ENCODE data around the gene SUGCT.

SUGCT gene

DNA sequence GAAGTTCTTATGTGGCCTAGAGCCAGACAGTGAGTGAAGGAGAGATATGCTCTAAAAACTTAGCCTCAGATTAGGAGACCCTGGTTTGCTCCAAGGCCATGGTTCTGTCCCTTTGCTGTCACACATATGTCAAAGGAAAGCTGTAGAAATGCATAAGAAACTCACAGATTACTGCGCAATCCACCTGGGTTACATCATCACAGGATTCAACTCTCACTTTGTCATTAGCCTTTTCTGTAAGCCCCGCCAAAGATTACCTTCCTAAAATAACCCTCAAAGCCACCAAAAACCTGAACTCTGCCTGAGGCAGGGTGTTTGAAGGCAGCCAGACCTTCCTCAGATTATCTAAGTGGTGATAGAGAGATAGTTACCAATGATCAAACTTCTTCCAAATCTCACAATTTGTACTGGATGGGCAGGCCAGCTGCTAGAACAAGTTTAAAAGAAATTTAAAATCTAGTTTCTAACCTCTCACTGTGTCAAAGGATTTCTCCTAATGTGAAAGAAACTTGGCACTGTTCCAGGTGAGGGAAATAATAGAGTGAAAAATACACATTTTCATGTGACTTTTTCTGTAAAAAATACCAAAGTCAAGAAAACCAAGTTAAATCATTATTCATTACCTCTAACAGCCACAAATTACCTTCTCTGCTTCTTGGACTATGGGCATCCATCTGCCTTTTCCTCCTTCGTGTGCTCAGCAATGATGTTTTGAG lies 567.2 kb downstream of the SUGCT start:
- no peak for DNase-seq

DNA sequence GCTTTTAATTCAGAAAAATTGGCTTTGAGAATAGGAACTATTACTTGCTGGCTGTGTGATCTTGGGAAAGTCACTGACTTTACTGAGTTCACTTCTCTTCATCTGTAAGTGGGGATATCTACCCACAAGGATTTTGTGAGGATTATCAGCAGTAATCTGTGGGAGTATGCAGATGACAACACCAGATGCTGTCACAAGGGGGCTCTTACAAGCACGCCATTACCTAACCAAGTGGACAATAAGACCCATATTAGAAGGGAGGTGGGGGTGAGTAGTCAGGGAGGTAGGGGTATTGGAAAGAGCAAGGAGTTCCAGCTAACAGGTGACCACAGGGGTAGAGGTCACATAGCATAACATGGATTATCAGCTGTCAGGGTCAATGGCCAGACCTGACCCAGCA lies 569.4 kb downstream of the SUGCT start:
- no peak for DNase-seq

DNA sequence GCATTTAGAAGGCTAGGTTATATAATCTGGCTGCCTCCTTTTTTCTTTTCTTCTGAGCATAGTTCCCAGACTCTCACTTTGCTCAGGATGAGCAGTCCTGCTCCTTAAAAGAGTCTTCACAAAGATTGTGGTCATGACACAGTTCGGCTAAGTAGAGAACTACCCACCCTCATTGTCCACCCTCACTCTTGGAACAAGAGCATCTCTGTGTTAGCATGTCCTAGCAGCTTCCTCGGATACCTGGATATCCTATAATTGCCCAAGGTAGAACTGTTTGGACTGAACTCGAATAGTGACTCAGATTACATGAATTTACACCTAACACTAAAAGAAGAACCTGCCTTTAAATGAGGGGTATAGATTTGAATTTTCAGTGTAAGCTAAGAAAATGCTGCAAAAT lies 572.0 kb downstream of the SUGCT start:
- no peak for DNase-seq

DNA sequence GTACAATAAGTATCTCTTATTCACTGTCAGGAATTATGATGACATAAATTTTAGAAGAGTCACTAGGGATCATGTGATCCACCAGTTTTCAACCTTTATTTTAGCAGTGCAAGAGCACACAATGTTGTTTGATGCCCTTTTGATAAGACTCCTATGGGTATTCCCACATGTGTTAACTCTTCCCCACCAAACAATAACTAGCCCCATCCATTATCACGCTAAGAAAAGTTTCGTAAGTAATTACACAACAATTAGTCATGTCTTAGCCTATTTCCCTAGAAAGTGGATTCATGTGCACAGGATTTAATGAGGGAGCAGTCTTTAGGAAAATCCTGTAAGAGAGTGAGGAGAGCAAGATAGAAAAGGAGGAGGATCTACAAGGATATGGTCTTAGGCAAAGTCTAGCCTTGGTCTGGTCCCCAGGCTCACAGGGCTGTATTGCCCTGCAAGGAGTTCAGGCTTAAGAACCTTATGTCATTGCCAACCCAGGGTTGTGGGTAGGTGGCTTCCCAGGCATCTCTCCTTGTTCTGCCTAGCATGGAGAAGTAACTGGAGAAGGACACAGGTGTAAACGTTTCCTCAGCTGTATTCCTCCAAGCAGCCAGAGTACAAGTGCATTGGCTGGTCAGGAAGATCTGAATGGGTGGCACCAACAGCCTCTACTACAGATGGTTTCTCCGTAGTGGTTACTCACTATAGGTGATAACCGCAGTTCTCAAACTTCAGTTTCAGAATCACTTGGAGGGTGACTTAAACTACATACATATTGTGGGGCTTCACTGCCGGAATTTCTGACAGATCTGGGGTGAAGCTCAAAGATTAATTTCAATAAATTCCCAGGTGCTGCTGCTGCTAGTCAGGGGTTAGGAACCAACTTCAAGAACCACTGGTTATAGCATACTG lies 574.5 kb downstream of the SUGCT start:
- no peak for DNase-seq

DNA sequence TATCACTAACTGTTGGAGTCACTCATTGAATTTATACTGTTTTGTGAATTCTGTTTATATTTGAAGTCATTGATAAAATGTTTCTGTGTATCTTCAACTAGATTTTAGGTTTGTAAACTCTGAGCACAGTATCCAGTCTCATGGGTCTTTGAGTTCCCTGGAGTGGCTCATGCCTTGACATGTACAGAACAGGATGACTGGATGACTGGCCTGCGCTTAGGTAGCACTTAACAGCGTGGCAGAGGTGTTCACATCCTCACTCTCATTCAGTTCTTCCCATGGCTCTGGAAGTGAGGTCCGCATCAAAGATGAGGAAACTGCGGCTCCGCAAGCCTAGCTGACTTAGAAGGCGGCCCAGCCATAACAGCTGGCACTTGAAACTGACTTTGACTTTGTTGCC lies 576.9 kb downstream of the SUGCT start:
- no peak for DNase-seq

DNA sequence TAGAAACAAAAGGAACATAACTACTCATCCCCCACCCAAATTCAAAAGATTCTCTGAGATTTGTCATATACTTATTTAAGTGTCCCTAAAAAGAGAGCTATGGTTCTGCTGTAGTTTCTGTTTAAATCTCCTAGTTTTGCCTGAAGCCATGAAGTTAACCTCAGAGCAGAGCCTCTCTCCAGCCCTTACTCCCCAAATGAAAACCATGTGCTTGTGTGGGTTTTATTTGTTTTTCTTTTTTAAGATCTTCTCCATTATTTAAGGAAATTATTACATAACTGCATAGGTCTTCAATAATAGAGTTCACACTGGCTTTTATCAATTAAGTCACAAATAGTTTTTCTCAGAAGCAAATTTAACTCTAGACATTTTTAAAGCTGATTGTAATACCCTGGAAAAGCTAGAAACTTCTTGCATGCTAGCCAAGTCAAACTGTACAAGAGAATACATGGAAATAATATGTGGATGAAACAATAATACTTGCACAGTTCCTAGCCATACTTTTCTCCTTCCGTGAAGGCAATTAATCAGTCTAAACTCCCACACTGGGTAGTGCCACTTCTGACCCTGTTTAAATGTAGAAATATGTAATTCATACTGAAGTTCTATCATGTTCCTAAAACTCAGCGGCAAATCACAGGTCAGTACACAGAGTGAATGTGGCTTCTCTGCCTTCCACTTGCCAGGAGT lies 579.7 kb downstream of the SUGCT start:
- DNase-seq = no peak

DNA sequence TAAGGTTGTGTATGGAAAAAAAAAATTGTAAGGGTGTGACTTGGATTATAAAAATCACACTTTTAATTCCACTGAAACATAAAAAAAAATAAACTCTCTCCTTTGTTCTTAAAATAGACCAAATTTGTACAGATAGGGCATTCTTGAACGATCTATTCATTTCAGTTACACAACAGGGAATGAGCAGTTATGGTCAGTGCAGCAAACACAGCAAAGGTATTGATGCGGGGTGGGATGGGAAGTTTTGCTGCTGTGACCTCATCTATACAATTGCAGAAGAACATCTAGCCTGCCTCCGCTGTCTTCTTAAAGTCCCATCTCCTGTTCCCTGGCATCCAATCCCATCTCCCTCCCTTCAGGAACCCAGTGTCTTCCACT lies 580.2 kb downstream of the SUGCT start:
- no peak for DNase-seq

DNA sequence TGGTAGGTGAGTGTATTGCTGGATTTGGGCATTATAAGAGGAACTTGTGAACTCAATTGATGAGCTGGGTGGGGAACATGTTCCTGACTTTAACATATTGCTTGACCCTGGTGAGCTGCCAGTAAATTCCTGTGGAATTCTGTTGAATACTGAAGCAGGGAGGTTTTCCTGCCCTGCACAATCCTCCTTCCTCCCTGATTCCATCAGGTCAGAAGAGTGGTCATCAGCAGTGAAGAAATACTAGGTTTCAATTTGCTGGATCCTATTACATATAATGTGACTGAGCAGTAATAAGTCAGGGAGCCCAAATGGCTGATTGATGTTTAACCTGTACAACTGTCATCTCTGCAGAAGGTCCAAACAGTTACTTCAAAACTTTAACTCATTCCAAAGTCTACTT lies 581.2 kb downstream of the SUGCT start:
- no peak for DNase-seq

DNA sequence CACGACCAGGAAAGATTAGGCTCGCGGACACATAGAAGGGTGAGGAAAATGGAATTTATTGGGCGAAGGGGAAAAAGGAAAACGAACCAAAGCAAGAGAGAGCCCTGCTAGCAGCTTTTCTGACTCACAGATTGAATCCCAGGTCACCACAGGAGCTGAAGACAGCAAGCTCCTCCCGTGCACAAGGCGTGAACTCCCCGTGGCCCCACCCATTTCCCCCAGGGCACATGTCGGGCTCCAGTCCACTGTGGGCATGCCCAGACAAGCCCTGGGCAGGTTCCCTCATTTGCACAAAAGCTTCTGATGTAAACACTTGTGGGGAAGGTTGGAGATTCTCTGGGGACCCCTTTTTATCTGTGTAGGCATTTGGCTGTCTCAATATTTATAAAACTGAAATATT lies 582.4 kb downstream of the SUGCT start:
- DNase-seq = no peak

DNA sequence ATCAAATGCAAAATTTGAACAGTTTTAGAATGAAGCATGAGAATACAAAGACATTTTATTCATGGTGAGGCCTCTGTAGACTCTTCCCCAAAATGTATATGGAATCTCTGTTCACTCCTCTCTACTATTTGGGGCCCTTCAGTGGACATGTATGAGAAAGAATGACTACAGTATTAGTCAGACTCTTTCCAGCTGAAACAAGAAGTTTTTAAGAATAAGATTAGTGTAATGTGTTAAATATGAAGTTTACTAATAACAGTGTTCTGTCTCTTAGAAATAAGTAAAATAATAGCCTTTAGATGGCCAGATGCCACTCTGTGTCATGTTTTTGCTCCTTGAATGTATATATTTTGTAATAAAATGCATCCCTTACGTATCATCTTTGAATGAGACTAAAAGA lies 585.6 kb downstream of the SUGCT start:
- DNase-seq = no peak

DNA sequence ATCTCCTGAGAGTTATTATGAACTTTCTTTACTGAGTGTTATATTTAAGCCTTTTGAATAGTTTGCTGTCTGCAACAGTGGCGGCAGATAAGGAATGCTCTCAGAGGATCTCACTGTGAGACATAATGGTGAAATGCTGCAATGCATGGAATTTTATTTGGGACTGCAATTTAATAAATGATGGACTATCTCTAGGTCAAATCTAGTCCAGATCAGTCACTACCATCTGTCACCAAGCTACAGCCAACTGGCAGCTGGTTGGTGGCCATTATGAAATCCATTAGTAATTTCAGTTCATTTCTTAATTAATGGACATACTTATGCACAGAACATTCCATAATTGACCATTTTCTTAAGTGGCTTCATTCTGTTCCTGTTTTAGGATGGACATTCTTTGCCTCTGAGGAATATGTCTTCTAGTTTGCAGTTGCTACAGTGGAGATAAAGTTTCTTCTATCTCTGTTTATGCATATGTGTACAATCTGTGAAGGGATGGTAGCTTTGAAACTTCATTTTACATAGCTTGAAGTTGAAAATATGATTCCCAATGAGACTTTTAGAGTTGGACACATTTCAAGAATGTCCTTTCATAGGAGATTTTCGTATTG lies 586.6 kb downstream of the SUGCT start:
- DNase-seq = no peak

DNA sequence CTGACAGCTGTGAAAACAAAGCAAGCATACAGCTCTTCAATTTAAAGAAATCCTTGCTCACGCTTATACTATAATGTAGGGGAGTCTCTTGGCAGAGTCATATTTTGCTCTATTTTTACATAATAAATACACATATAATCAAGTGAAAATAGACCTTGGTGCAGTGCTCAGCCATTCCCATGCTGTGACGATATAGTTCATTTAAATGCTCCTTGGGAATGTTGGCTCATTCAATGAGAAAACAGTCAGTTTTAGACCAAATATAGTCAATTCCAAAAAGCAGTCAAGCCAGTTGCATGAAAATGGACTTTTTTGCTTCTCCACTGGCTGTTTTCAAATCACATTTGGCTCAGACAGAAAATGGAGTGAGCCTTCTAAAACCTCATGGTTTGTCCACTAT lies 587.4 kb downstream of the SUGCT start:
- no peak for DNase-seq

DNA sequence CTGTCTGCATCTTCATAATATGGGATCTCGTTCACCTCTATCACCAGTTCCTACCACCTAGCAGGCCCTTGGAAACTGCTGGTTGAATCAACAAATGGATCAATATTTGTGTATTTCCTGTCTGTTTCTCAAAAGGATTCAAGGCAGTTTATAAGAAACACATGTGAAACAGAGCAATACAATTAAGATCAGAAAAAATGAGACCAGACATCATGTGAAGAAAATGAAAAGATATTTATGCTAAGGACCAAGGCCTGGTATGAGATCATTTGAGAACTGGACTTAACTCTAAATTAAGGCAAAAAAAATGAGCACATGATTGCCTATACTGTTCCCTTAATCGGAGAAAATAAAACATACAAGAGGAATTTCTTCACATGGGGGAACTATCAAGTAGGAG lies 589.0 kb downstream of the SUGCT start:
- no peak for DNase-seq

DNA sequence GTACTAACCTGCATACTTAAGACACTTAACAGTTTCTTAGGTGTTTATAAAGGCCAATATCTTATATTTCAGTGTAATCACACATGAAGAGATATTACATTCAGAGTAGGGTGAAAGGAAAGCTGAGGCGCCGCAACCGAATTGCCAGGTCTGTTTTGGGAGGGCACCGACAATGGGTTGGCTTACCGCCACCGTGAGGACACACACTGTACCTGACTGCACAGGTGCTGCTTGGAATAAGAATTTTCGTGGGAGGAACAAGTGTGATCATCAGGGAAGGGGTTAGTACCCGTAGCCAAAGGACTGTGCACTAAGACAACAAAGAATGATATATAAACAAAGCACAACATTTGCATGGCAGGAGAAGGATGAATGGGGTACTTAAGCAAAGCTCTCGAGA lies 591.8 kb downstream of the SUGCT start:
- no peak for DNase-seq

DNA sequence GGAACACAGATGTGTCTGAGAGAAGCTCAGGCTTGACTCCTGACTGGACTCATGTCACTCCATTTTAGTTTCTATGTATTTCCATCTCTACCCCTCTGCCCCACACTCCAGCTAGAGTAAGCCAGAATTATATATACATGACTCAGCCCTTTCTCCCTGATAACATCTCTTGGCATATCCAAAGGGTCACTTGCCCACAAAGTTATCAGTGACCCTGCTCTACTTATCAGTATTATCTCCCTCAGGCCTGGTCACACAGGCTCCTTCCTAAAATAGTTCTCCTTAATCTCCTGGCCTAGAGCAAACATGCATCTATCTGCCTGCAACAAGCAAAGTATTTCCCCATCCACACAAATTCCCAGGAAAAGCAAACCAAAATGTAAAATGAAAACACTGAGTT lies 598.3 kb downstream of the SUGCT start:
- no peak for DNase-seq

DNA sequence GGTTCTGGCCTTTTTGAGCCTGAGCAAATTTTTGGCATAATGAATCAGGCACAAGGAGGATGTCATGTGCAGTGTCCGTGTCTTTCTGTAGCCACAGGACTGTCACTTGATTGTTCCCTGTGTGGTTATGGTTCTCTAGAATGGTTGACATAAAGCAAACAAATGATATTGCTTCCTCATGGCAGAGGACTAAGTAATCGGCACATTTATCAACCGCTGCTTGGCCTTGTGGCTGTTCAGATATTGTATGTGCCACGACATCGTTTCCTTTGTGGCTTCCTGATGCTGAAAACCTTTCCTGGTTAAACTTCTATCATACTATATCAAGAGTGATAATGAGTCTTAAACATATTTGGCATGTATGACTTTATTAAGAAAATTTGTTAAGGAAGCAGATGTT lies 598.8 kb downstream of the SUGCT start:
- DNase-seq = no peak

DNA sequence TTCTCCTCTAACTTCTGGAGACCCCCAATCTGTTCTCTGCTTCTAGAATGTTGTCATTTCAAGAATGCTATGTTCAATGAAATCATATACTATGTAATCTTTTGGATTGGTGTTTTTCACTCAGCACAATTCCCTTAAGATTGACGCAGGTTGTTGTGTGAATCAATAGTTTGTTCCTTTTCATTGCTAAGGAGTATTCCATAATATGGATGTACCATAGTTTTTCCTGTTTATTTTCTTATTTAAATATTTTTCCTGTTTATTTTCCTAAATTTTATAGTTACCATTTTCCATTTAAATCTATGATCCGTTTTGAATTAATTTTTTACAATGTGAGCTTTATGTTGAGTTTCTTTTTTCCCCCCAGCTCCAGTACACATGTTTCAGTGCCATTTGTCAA lies 604.5 kb downstream of the SUGCT start:
- DNase-seq = no peak

DNA sequence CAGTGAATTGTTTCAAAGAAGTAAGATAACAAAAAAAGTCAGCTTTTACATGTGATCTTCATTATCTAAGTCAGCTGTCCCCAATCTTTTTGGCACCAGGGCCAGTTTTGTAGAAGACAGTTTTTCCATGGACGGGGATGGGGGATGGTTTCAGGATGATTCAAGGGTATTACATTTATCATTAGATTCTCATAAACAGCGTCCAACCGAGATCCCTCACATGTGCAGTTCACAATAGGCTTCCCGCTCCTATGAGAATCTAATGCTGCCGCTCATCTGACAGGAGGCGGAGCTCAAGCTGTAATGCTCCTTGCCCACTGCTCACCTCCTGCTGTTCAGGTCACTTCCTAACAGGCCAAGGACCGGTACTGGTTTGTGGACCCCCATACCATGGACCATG lies 607.5 kb downstream of the SUGCT start:
- no peak for DNase-seq

DNA sequence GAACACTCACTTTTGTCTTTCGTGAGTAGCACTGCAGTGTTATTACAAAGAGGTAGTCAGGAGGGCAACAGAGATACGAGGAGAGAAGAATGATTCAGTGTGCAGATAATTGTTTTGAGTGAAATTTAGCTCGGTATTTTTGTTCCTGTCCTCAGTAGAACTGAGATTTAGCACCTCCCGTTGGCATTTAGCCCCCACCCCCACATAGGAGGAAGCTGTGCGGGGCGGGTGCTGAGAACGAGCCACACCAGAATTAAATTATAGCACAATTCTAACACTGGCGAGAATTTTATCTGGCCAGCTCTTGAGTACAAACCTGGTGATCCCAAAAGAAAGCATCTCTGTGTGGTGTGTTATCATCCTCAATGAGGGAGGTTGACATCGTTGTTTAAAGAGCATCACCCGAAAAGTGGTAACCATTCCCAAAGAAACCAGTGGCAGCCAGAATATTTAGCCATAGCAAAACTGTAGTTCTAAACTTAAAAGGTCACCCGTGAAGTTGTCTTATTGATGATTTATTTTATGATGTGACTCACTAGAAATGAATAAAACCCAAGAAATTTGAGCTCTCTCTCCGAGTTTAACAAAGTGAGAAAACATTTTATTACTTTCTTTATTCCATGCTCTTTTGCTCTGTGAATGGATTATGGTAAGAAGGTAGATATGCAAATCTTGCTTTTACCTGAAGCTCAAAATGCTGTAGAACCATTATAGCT lies 612.2 kb downstream of the SUGCT start:
- no peak for DNase-seq

DNA sequence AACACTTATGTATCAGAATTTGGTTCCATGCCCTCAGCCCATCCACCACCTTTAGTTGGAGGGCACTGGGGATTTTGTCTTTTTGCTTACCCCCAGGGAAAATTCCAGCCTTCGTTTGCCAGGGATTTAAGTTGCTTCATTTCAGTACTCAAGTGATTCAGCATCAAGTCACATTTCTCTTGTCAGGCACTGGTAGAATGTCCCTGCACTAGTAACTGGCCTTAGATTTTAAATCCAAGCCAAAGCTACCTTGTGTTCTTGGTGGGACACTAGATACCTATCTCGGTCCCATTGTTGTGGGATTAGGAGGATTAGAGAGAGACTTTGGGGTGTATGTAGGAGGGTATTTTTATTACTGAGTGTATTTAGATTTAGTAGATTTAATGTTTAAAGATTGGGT lies 613.1 kb downstream of the SUGCT start:
- no peak for DNase-seq

DNA sequence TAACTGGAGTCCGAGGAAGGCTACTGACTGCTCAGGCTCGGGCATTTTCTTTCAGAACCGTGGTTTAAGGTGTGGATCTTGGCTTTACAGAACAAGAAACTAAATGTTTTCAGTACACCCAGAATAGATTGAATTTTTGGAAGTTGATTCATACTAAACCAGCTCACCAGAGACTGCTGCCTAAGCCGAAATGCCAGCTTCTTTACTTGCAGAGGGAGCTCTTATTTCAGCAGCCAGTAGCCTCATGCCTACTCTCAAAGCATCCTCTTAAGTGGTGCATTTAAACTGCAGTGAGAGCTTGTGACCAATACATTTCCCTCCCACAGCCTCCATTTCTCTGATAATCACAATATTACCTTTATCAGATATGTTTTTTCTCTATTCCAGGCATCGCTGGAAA lies 615.1 kb downstream of the SUGCT start:
- DNase-seq = no peak

DNA sequence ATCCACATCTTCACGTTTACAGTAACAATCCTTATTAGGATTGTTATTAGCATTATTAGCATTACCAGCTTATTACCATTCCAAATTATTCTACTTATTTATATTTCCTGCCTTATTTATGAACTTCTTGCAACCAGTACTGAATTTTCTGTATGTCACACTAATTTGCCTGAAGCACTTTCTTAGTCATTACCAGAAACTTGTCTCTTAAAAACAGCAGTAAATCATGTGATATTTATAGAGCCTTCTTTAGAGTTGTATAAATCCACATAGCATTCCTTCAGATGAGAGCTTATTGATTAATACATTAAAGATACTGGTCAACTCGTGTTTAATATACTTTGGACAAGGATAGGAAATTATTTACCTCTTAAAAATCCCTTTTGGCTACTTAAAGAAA lies 618.6 kb downstream of the SUGCT start:
- no peak for DNase-seq

DNA sequence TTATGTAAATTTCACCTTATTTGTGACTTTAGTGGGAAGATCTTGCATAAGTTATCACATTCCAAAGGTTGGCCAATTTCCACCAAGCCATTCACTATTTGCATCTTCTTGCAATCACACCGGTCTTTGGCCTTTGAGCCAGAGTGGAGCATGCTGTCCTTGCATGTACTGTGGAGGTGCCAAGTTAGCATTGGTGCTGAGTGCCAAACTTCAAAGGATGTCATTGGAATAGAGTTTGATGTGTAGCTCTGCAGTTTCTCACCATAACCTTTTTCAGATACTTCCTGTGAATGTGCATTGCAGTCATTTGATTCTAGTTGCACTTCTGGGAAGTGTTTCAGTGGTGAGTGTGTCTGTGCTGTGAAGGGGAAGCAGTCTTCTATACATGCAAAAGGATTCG lies 620.6 kb downstream of the SUGCT start:
- no peak for DNase-seq

Data from CD4-positive, alpha-beta T cell treated with Interleukin-4 for 1 hour (primary cell).